NCI-H2196 treated with DMSO at 0.1 percent for 48 hours (cell line): ENCODE results near the gene YIF1A.
A peak's percentile ranks its signal among the peaks of the same experiment; 100 is the strongest.
"Not testable (repeated sequence)": the region's sequence is repeated elsewhere in the genome, so short reads cannot be mapped to it uniquely, and the experiment has no call there.

Source experiments
- DNase-seq: peaks from one replicate; lab custom pipeline; 2025; ENCODE audit not compliant: unreplicated experiment; lab: John Stamatoyannopoulos, UW

Gene YIF1A

GRCh38 chr11:66271816-66272215 is 17.1 kb downstream of the YIF1A start:
- no peak for DNase-seq

DNA sequence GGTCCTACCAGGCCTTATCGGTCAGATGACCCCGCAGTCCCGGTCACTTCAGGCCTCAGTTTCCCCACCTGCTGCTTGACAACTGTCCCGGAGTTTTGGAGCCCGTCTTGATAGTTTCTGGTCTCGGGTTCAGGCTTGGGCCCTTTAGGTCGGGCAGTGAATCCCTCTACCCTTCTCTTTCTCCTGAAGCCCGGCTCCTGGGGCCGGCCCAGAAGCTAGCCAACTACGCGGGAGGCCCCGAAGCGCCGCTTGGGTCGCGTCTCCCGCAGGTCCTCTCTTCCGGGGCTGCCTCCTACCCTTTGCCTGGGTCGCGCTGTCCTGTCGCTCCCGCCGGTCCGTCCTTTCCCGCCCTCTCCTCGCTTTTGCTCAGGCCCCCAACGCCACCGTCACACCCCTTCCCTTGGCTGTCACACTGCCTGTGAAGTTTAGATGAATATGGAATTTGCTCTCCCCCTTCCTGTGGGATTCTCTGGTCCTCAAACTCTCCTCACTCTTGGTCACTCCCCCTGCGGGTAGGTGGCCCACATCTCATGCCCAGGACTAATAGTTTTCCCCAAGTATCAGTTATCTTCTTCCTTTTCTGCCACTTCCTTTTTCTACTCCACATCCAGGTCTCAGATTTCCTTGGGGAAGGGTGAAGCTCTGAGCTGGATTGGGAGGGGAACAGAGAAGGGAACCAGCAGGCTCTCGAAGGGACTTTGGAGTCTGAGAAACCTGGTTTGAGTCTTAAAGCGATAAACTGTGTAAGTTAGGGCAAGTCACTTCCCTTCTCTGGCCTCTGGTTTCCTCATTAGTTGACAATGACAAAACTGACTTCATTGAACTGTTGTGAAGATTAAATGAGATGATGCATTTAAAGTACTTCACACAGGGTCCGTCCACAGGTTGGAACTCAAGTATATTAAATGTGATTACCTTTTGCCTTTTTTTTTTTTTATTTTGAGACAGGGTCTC is 19.7 kb downstream of the YIF1A start:
- DNase-seq = no peak

DNA sequence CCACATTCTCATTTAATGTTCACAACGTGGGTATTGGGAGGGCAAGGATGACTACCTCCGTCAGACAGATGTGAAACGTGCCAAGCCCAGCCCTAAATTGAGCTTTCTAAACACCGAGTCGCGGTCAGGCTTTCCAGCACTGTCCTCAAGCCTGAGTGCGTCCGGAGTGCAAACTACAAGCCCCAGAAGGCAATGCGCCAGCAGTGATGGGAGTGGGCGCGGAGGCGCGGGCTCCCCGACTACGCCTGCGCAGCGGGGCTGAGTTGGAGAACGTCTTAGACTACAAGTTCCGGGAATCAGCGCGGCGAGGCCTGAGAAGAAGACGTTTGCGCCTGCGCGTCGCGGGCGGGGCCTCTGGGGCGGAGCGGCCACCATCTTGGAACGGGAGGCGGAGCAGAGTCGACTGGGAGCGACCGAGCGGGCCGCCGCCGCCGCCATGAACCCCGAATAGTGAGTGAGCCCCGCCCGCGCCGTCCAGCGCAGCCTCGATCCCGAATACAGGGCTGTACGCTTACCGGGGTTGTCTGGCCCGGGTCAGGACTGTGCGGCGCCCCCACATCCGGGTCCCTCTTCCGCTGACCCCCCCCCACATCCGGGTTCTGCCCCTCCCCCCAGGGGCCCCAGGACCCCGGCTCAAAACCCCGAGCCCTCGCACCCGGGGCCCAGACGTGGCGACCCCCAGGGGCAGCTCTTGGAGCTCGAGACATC is 20.5 kb downstream of the YIF1A start, which contains the start of gene RAB1B:
Gene RAB1B, plus strand, starts transcription at position 396 of the 708 bp plus-strand sequence. Its CDS starts 41 bp downstream, at position 437.
- peak; percentile 97 for DNase-seq

GRCh38 chr11:66267379-66268243 is 21.3 kb downstream of the YIF1A start:
- peak; percentile 35 for DNase-seq

DNA sequence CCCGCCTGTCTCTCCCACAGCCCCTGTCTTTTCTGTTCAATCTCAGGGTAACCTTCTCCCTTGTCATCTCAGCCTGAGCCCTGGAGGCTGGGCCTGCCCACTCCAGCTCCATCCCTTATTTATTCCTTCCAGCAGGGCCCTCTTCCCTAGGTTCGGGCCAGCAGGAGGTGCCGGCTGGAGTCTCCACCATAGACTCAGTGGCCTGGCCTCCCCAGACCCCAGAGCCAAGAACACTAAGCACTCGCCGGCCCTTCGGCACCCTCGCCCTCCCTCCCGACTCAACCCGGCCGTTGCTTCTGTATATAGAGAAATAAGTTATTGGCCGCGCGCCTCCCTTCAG is 21.9 kb downstream of the YIF1A start:
- no peak for DNase-seq

DNA sequence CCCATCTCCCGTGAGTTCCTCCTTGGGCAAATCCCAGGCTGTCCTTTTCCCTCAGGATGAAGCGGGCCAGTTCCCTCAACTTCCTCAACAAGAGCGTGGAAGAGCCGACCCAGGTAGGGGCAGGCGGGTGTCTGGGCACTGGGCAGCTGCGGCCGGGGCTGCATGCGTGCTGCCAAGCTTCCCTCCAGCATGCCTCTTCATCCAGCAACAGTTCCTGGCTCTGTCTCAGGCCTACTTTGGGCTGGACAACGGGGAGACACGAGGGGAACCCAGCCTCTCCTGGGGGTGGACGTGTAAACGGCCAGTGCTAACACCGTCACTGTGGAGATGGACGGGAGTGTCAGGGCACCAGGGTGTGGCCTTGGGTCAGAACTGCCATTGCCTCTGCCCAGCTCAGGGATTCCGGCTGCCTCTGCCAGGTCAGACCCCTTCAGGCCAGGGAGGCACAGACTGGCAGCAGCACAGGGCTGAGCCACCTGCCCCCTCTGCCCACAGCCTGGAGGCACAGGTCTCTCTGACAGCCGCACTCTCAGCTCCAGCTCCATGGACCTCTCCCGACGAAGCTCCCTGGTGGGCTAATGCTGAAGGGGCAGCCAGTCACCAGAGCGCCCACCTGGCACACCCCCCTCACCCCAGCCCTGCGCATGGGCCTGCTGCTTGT is 22.4 kb downstream of the YIF1A start:
- no peak for DNase-seq

DNA sequence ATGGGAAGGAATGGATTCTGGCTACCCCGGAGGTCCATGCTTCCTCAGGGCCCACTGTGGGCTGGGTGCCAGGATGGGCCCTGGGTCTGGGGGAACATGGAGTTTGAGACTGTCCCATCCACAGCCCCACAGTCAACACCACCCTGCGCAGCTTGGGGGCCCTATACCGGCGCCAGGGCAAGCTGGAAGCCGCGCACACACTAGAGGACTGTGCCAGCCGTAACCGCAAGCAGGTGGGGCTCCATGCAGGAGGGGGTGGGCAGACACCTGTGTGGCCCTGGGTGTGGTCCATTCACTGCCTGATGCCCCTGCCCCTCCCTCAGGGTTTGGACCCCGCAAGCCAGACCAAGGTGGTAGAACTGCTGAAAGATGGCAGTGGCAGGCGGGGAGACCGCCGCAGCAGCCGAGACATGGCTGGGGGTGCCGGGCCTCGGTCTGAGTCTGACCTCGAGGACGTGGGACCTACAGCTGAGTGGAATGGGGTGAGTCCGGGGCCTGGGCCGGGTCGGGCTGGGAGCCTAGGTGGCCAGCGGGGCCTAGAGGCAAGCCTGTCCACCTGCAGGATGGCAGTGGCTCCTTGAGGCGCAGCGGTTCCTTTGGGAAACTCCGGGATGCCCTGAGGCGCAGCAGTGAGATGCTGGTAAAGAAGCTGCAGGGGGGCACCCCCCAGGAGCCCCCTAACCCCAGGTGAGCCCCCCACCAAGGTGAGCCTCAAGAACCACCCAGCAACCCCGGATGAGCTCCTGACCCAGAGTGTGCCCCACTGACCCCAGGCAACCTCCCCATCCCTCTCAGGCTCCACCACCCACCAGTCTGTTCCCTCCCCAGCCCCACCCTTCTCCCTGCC is 23.2 kb downstream of the YIF1A start:
- no peak for DNase-seq

- no peak for DNase-seq
Measured at GRCh38 chr11:66264914-66265313, 24.0 kb downstream of the YIF1A start.

DNA sequence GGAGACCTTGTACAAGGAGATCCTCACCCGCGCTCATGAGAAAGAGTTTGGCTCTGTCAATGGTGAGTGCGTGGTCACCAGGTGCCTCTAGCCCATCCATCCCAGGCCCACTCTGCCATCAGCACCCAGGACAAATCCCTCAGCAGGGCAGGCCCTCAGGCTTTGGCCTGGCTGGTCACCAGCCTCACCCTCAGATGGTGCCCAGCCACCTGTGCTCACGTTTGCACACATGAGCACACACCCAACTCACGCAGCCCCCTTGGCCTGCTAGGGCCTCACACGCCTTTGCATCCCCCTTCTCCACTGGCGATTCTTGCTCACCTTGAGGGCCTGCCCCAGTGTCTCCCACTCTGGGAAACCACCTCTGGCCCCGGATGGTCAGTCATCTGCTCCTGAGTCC is 24.6 kb downstream of the YIF1A start:
- no peak for DNase-seq

GRCh38 chr11:66263785-66264184 is 25.2 kb downstream of the YIF1A start:
- no peak for DNase-seq

GRCh38 chr11:66263231-66263630 is 25.7 kb downstream of the YIF1A start:
- DNase-seq = no peak

DNA sequence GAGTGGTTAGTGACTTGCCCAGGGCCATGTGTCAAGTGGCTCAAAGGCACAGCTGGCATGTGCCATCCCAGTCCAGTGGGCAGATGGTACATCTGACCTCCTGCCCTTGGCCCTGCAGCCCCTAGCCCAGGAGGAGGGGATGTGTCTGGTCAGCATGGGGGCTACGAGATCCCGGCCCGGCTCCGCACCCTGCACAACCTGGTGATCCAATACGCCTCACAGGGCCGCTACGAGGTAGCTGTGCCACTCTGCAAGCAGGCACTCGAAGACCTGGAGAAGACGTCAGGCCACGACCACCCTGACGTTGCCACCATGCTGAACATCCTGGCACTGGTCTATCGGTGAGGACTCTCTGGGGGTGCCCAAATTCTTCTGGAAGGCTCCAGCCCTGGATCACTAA is 26.2 kb downstream of the YIF1A start:
- no peak for DNase-seq

DNA sequence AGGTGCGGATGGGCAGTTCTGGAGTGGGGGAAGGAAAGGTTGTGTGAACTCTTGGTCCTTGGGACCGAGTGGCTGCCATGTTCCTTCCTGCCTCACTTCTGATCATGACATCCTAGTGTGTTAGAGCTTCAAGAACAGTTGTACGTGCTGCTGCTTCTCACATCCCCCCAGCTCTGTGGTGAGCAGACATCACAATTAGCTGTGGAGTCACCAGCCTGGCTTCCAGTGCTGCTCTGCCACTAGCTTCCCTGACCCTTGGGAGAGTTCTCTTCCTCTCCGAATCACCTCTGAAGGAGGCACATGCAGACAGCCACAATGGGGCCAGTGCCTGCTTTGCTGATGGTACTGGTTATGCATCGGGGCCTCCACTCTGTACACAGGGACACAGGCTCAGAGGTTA is 26.8 kb downstream of the YIF1A start:
- no peak for DNase-seq

- DNase-seq = no peak
Measured at GRCh38 chr11:66261578-66261977, 27.4 kb downstream of the YIF1A start.

DNA sequence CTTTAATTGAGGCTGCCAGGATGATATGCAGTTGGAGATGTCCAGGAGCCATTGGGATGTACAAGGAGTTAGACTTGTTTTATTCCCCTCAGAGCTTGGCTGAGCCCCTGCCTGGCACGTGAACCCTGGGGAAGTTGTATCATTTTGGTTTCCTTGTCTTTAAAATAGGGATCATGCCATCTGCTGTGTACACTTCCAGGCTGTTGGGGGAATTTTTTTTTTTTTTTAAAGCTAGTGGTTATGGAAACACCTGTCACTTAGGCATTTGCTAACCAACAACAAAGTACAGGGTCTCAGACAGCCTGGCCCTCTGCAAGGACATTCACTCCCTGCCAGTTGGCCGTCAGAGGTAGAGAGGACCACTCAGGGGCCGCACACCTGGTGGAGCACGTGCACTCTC is 29.0 kb downstream of the YIF1A start:
- no peak for DNase-seq

- DNase-seq = no peak
Measured at GRCh38 chr11:66259225-66259624, 29.7 kb downstream of the YIF1A start.

- DNase-seq = no peak
Measured at GRCh38 chr11:66258473-66258893, 30.5 kb downstream of the YIF1A start.

GRCh38 chr11:66253081-66253480 is 35.9 kb downstream of the YIF1A start:
- not testable (repeated sequence) for DNase-seq

DNA sequence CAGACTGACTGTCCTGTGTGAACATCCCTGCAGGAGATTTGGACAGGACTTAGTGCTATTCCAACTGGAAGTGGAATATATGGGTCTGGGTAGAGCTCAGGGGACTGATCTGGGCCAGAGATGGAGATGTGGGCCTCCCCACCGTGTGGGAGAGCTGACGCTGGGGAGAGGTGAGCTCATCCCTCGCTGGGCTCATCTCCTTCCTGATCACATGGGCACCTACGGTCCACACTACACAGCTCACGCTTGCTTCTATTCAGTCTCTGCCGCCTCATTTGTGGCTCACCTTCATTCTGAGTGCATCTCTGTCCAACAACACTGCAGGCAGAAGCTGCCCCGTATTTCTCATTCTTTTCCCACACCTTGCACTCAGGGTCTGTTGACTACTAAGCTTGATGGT is 37.1 kb downstream of the YIF1A start:
- no peak for DNase-seq

- DNase-seq = no peak
Measured at GRCh38 chr11:66248903-66249302, 40.0 kb downstream of the YIF1A start.
